ENCODE measurements around the gene KCP.

- TF ChIP-seq POLR2A (IDR thresholded peaks at IDR 0.05; ENCODE audit: low read depth, low read length) (no peak), POLR2AphosphoS5 (IDR thresholded peaks at IDR 0.05; ENCODE audit: low read depth, low read length) (no peak)
Measured at GRCh38 chr7:128931190-128931798, 20.8 kb upstream of the KCP start.

Data from GM12892 (cell line).